ENCODE data around the gene TLN1.

DNA sequence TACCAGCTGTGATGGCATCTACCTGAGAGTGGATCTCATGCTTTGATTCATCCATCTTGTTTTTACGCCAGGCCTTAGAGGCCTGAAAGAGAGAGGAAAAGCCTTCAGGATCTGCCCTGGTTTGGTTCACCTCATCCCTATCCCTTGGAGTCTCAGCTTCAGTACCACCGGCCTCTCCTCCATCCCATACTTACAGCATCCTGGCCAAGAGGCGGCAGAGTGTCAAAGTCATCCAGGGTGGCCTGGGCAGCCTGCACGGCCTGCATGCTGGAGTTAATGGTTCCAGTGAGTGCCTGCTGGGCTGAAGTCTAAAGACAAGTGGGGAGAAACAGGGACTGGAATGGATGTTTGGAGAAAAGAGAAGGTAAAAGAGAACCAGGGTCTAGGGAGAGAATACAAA is 12.4 kb downstream of the TLN1 start:
- TF ChIP-seq, protein P1, sequence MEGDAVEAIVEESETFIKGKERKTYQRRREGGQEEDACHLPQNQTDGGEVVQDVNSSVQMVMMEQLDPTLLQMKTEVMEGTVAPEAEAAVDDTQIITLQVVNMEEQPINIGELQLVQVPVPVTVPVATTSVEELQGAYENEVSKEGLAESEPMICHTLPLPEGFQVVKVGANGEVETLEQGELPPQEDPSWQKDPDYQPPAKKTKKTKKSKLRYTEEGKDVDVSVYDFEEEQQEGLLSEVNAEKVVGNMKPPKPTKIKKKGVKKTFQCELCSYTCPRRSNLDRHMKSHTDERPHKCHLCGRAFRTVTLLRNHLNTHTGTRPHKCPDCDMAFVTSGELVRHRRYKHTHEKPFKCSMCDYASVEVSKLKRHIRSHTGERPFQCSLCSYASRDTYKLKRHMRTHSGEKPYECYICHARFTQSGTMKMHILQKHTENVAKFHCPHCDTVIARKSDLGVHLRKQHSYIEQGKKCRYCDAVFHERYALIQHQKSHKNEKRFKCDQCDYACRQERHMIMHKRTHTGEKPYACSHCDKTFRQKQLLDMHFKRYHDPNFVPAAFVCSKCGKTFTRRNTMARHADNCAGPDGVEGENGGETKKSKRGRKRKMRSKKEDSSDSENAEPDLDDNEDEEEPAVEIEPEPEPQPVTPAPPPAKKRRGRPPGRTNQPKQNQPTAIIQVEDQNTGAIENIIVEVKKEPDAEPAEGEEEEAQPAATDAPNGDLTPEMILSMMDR (IDR thresholded peaks at IDR 0.05): no peak
- no peak for TF ChIP-seq EZH2 (IDR thresholded peaks at IDR 0.05; ENCODE audit: borderline replicate concordance, insufficient read depth, low read depth, low read length, poor library complexity, severe bottlenecking)
